ENCODE results near the gene NAPSA. TPM values are rescaled to one million over a fixed set of nuclear protein-coding genes. Genes with fewer than 3 reads are reported as not detected.
A peak's percentile ranks its signal among the peaks of the same experiment; 100 is the strongest.

Gene NAPSA
- total RNA-seq, 4 donors from 2014 or later = 1.6 to 5.0 (median 3.1) TPM

GRCh38 chr19:50383001-50383851 is 17.8 kb upstream of the NAPSA start:
- H3K27ac ChIP-seq = peak overlapping the region; percentile 69 to 93 (median 87)
- peak overlapping the region in 3 of 4 donors; percentile 55 to 97 (median 58) for H3K4me3 ChIP-seq
- 32 to 54% methylated on average over 16 to 21 of the region's 21 CpGs for WGBS, 2 donors (ENCODE audit: low coverage in 1 of 2)
- peaks cover 0 to 31% (median 14%) of the 10 kb centered on the region in 4 donors for H3K36me3 ChIP-seq
- in situ Hi-C loops (cut with MboI; ENCODE audit: low pct_ligation_motif_present in 1 of 4, low pct_unique_long_range_greater_than_20kb in 1 of 4, low sequenced_read_pairs in 3 of 4) = no loop called here
- peaks cover 5 to 17% (median 13%) of the 10 kb centered on the region in 4 donors for H3K4me1 ChIP-seq
- TF ChIP-seq CTCF (IDR thresholded peaks at IDR 0.05) = no peak
- no peak for TF ChIP-seq POLR2A (IDR thresholded peaks at IDR 0.05)
- TF ChIP-seq POLR2AphosphoS5 (IDR thresholded peaks at IDR 0.05) = no peak
- no peak for TF ChIP-seq EP300 (IDR thresholded peaks at IDR 0.05; ENCODE audit: low read depth)
- intact Hi-C loops (cut with DNase I; ENCODE audit: low total_unique reads) = no loop called here
- DNase-seq = no peak
- no peaks in the 10 kb centered on the region for H3K27me3 ChIP-seq
- no peaks in the 10 kb centered on the region for H3K9me3 ChIP-seq

GRCh38 chr19:50381881-50382729 is 16.7 kb upstream of the NAPSA start:
- TF ChIP-seq EP300 (IDR thresholded peaks at IDR 0.05; ENCODE audit: low read depth) = no peak
- peak in 1 of 3 donors; percentile 7 for TF ChIP-seq POLR2AphosphoS5 (IDR thresholded peaks at IDR 0.05)
- TF ChIP-seq POLR2A (IDR thresholded peaks at IDR 0.05) = no peak
- no peak for TF ChIP-seq CTCF (IDR thresholded peaks at IDR 0.05)
- WGBS, 2 donors (ENCODE audit: low coverage in 1 of 2) = 91% methylated on average over 49 of the region's 58 CpGs; no CpG with 5 or more reads in 1 of the 2 donors
- no peak overlapping the region for H3K4me3 ChIP-seq
- H3K27me3 ChIP-seq = no peaks in the 10 kb centered on the region
- no peak overlapping the region for H3K27ac ChIP-seq
- peaks cover 5 to 20% (median 14%) of the 10 kb centered on the region in 4 donors for H3K4me1 ChIP-seq
- in situ Hi-C loops (cut with MboI; ENCODE audit: low pct_ligation_motif_present in 1 of 4, low pct_unique_long_range_greater_than_20kb in 1 of 4, low sequenced_read_pairs in 3 of 4) (no loop called here), intact Hi-C loops (cut with DNase I; ENCODE audit: low total_unique reads) (no loop called here)
- H3K36me3 ChIP-seq = peaks cover 0 to 39% (median 18%) of the 10 kb centered on the region in 4 donors
- H3K9me3 ChIP-seq = no peaks in the 10 kb centered on the region
- no peak for DNase-seq

DNA sequence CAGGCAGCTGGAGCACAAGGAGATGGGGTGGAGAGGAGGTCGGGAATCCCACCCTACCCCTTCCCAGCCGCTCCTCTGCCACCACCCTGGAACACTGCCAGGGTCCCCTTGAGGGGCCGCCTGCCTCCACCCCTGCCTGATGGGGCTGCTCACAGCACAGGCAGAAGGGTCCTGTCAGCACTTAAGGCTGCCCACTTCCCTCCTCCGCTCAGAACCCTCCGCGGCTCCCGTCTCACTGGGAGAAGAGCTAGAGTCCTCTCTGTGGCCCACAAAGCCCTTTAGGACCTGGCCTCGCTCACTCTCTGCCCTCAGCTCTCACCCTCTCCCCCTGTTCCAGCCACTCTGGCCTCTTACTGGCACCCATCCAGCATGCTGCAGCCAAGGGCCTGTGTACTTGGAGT is 15.3 kb upstream of the NAPSA start:
- H3K27ac ChIP-seq = no peak overlapping the region
- H3K36me3 ChIP-seq = peaks cover 0 to 39% (median 18%) of the 10 kb centered on the region in 4 donors
- H3K27me3 ChIP-seq = no peaks in the 10 kb centered on the region
- DNase-seq = no peak
- H3K9me3 ChIP-seq = no peaks in the 10 kb centered on the region
- no peak overlapping the region for H3K4me3 ChIP-seq
- peaks cover 7 to 26% (median 19%) of the 10 kb centered on the region in 4 donors for H3K4me1 ChIP-seq
- in situ Hi-C loops (cut with MboI; ENCODE audit: low pct_ligation_motif_present in 1 of 4, low pct_unique_long_range_greater_than_20kb in 1 of 4, low sequenced_read_pairs in 3 of 4) (no loop called here), intact Hi-C loops (cut with DNase I; ENCODE audit: low total_unique reads) (no loop called here)
- no peak for TF ChIP-seq POLR2A (IDR thresholded peaks at IDR 0.05)
- TF ChIP-seq EP300 (IDR thresholded peaks at IDR 0.05; ENCODE audit: low read depth) = no peak
- no peak for TF ChIP-seq CTCF (IDR thresholded peaks at IDR 0.05)
- no peak for TF ChIP-seq POLR2AphosphoS5 (IDR thresholded peaks at IDR 0.05)
- WGBS, 2 donors (ENCODE audit: low coverage in 1 of 2) = 82% methylated on average over 8 of the region's 8 CpGs; no CpG with 5 or more reads in 1 of the 2 donors

DNA sequence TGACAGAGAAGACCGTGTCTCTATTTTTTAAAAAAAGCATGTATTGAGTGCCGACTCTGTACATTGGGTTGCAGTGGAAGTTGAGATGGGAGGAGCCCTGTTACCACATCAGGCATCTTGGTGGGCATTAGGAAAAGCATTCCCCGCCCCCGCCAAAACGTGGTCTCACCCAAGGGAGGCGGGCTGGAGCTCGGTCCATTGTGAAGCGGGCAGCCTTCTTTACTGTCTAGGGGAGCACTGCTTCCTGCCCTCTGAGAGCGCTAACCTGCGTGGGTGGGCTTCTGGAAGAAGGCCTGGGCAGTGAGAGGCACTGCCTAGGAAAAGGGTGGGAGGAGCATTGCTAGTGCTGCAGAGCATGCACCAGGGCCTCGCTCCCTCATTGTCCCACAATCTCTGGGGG is 14.7 kb upstream of the NAPSA start:
- Histone ChIP-seq H3K4me3 (no peak overlapping the region), H3K27ac (no peak overlapping the region), H3K36me3 (peaks cover 0 to 39% (median 18%) of the 10 kb centered on the region in 4 donors), H3K4me1 (peaks cover 8 to 24% (median 19%) of the 10 kb centered on the region in 4 donors), H3K9me3 (no peaks in the 10 kb centered on the region), H3K27me3 (no peaks in the 10 kb centered on the region)
- no peak for DNase-seq
- intact Hi-C loops (cut with DNase I; ENCODE audit: low total_unique reads) = no loop called here
- no peak for TF ChIP-seq EP300 (IDR thresholded peaks at IDR 0.05; ENCODE audit: low read depth)
- TF ChIP-seq POLR2AphosphoS5 (IDR thresholded peaks at IDR 0.05) = no peak
- TF ChIP-seq POLR2A (IDR thresholded peaks at IDR 0.05) = no peak
- TF ChIP-seq CTCF (IDR thresholded peaks at IDR 0.05) = no peak
- WGBS, 2 donors (ENCODE audit: low coverage in 1 of 2) = 84% methylated on average over 11 of the region's 11 CpGs; no CpG with 5 or more reads in 1 of the 2 donors
- in situ Hi-C loops (cut with MboI; ENCODE audit: low pct_ligation_motif_present in 1 of 4, low pct_unique_long_range_greater_than_20kb in 1 of 4, low sequenced_read_pairs in 3 of 4) = no loop called here

Measured in transverse colon (tissue), 4 donors.